SK-MEL-5 (cell line): ENCODE data around the gene USO1. TPM values are rescaled to one million over a fixed set of nuclear protein-coding genes. Genes with fewer than 3 reads are reported as not detected.
A peak's percentile ranks its signal among the peaks of the same experiment; 100 is the strongest.
"Not testable (repeated sequence)": the region's sequence is repeated elsewhere in the genome, so short reads cannot be mapped to it uniquely, and the experiment has no call there.

Experiments
- DNase-seq: peaks from one replicate; pipeline ENCODE4 v3.0.0-alpha.2; 2016; ENCODE audit warnings: low read depth, low spot score
- in situ Hi-C: cut with HindIII; loops from 2 replicates; pipeline ENCODE4 v1.10.0; 2016; ENCODE audit warnings: low sequenced_read_pairs, high pct_unique_total_duplicates, low pct_unique_long_range_greater_than_20kb
- polyA plus RNA-seq, 2 experiments: library from polyadenylated mRNA; depleted of rRNA; stranded (reverse); fragments of >200 nt; gene quantifications; 2 replicates each; pipeline ENCODE4 v1.2.3, GENCODE V29; 2015
- total RNA-seq: library from RNA; depleted of rRNA; stranded (reverse); fragments of >200 nt; shearing (Covaris generic); gene quantifications from 2 replicates; pipeline ENCODE4 v1.2.3, GENCODE V29; 2014; rRNA removed

Gene USO1
- 80.7 and 91.6 TPM in 2 replicates for total RNA-seq
- 38.7 and 57.5 TPM in 2 replicates for polyA plus RNA-seq (2015; cell fraction: cytosol; rRNA removed)
- polyA plus RNA-seq (2015; cell fraction: nucleus; rRNA removed), result 37.8 and 41.8 TPM in 2 replicates

- DNase-seq, result peak; percentile 96
- in situ Hi-C loops, result no loop called here
Observed at GRCh38 chr4:75724066-75724866, at the start of gene USO1. Gene USO1, plus strand, starts transcription at chr4:75724577. Its CDS starts 243 bp downstream, at chr4:75724820.

- in situ Hi-C loops, result no loop called here
Observed at GRCh38 chr4:75675004-75675531, 49.3 kb upstream of the USO1 start.

GRCh38 chr4:75678473-75678872, 45.9 kb upstream of the USO1 start:
- in situ Hi-C loops, result no loop called here
- DNase-seq, result no peak

More at GRCh38 chr4:75675004-75675531, 49.3 kb upstream of the USO1 start:
- peak; percentile 98 for DNase-seq

- DNase-seq, result no peak
- in situ Hi-C loops, result no loop called here
Observed at GRCh38 chr4:75678965-75679364, 45.4 kb upstream of the USO1 start.

GRCh38 chr4:75679876-75680575, 44.4 kb upstream of the USO1 start:
- in situ Hi-C loops, result no loop called here
- no peak for DNase-seq

- peak; percentile 55 for DNase-seq
- in situ Hi-C loops, result no loop called here
Observed at GRCh38 chr4:75683482-75684155, 40.8 kb upstream of the USO1 start.

- in situ Hi-C loops, result no loop called here
- DNase-seq, result no peak
Observed at GRCh38 chr4:75685546-75686189, 38.7 kb upstream of the USO1 start.

GRCh38 chr4:75686346-75686745, 38.0 kb upstream of the USO1 start:
- in situ Hi-C loops, result no loop called here
- DNase-seq, result no peak

- in situ Hi-C loops, DNase-seq: not testable (repeated sequence)
Observed at GRCh38 chr4:75687125-75687524, 37.3 kb upstream of the USO1 start.

- DNase-seq, in situ Hi-C loops: not testable (repeated sequence)
Observed at GRCh38 chr4:75692066-75692465, 32.3 kb upstream of the USO1 start.

GRCh38 chr4:75696071-75696470, 28.3 kb upstream of the USO1 start:
- no peak for DNase-seq
- in situ Hi-C loops, result no loop called here

GRCh38 chr4:75696581-75696980, 27.8 kb upstream of the USO1 start:
- in situ Hi-C loops, result no loop called here
- DNase-seq, result no peak

- in situ Hi-C loops, result no loop called here
- peak; percentile 29 for DNase-seq
Observed at GRCh38 chr4:75698162-75698962, 26.0 kb upstream of the USO1 start.

GRCh38 chr4:75698963-75699228, 25.5 kb upstream of the USO1 start:
- in situ Hi-C loops, result no loop called here
- DNase-seq, result no peak

- no peak for DNase-seq
- in situ Hi-C loops, result no loop called here
Observed at GRCh38 chr4:75699299-75699698, 25.1 kb upstream of the USO1 start.

- no peak for DNase-seq
- in situ Hi-C loops, result no loop called here
Observed at GRCh38 chr4:75702919-75703411, 21.4 kb upstream of the USO1 start.
